Renal cortex interstitium (tissue), 11 donors: ENCODE data around the gene ARSI. TPM values are rescaled to one million over a fixed set of nuclear protein-coding genes. Genes with fewer than 3 reads are reported as not detected.

Experiments
- DNase-seq, 11 donors: peaks; one replicate each; pipeline ENCODE4 v3.0.0-alpha.2; 2013; ENCODE audit warnings: low read depth in 9 of 11, low spot score in 4 of 11; ENCODE audit errors: extremely low read depth in 1 of 11
- polyA plus RNA-seq, 3 donors: library from polyadenylated mRNA; unstranded; fragments of 120-200 nt; gene quantifications; one replicate each; pipeline ENCODE4 v1.2.1, GENCODE V29; 2013; ENCODE audit not compliant: insufficient read length in 3 of 3

Gene ARSI
- polyA plus RNA-seq, 3 donors, result 2.6 to 4.3 (median 2.8) TPM

DNA sequence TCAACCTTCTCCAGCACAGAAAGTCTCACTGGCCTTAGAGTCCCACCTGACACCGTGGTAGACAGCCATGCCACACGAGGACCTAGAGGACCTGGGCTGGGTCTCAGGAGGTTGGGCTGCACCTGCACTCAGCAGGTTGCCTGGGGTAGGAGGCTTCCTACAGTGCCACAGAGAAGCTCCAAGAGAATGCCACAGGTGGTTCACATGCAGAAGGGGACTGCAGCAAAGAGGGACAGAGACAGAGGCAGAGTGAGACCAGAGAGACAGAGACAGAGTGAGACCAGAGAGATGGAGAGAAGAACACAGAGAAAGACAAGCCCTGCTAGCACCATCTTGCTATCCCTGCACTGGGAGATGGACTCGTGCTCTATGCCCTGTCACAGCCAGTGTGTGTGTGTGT is 18.8 kb downstream of the ARSI start:
- no peak for DNase-seq

DNA sequence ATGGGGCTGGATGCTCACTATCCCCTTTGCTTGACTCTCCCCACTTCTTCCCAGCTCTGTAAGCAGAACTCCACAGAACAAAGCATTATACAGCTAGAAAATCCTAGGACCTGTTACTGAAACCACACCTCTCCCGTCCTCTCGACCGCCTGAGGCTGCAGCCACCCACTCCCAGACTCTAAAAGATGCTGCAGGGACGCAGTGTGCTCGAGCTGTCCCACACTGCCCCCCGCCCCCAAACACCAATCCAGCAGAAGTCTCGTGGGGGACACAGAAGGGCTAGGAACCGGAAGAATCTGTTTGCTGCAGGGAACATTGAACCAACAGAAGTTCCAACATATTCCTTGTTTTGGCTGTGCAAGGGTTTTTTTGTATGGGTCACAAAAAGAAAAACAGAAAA is 20.7 kb downstream of the ARSI start:
- DNase-seq, result no peak

- no peak for DNase-seq
Measured at GRCh38 chr5:150279330-150280020, 23.2 kb downstream of the ARSI start.

GRCh38 chr5:150278916-150279315 is 23.8 kb downstream of the ARSI start:
- no peak for DNase-seq

DNA sequence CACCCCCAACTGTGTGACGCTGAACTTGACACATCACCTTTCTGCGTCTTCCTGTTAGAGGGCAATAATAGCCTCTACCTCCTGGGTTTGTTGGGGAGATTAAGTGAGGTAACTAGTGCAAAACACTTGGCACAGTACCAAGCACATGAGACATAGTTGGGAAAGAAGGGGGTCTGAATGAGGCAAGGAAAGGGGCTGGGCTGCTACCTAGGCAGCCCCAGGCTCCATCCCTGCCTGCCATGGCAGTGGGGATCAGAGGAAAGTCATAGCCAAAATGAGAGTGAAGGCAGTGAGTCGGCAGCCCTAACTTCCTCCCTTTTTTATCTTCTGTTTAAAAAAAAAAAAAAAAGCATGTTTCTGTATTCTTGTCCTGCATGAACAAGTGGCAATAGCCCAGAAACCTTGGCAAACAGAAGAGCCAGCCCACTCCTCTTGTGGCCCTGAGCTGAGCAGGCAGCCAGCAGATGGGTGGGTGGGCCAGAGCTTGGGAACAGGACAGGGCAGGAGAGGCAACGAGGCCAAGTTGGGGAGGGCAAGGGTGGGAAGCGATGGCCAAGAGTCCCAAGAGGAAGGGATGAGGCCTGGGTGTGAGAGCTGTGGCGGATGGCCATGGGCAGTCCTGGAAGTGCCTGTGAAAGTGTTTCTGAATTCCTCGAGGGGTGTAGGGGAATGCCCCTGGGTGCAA is 24.5 kb downstream of the ARSI start:
- DNase-seq, result no peak

- DNase-seq, result no peak
Measured at GRCh38 chr5:150277043-150277442, 25.7 kb downstream of the ARSI start.

GRCh38 chr5:150274811-150275210 is 27.9 kb downstream of the ARSI start:
- DNase-seq, result no peak

GRCh38 chr5:150272531-150272930 is 30.2 kb downstream of the ARSI start:
- DNase-seq, result no peak

DNA sequence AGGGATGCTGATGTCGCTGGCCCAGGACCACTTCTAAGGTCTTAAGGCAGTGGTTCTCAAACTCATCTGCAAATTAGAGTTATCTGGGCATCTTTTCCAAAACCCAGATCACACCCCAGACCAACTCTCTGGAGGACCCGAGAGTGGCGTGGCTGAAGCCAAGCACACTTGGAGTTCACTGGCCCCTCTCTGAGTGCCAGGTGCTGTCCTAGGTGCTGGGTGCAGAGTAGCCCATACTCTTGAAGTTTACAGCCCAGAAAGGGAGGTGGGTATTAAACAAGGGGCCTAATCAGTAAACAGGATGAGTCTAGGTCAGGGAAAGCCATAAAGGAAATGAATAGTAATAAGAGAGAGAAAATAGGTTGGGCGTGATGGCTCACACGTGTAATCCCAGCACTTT is 30.8 kb downstream of the ARSI start:
- no peak for DNase-seq

GRCh38 chr5:150271296-150271692 is 31.4 kb downstream of the ARSI start:
- DNase-seq, result no peak

GRCh38 chr5:150270541-150271295 is 32.0 kb downstream of the ARSI start:
- no peak for DNase-seq

DNA sequence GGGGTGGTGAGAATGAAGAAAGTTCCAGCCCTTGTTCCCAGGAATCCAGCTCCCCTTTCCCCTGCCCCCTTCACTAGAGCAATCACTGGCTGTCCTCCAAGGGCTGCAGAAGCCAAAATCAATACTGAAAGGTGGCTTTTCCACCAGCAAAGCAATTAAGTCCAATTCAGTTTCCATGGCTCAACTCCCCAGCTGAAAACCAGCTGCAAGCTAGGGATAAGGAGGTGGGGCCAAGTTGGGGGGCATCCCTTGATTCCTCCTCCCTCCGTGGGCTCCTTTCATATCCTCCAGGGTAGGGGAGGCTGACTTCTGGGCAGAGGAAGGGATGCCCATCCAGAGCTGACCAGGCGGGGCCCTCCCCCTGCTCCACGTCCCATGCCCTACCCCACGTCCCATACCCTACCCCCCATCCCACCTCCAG is 35.8 kb downstream of the ARSI start:
- no peak for DNase-seq

DNA sequence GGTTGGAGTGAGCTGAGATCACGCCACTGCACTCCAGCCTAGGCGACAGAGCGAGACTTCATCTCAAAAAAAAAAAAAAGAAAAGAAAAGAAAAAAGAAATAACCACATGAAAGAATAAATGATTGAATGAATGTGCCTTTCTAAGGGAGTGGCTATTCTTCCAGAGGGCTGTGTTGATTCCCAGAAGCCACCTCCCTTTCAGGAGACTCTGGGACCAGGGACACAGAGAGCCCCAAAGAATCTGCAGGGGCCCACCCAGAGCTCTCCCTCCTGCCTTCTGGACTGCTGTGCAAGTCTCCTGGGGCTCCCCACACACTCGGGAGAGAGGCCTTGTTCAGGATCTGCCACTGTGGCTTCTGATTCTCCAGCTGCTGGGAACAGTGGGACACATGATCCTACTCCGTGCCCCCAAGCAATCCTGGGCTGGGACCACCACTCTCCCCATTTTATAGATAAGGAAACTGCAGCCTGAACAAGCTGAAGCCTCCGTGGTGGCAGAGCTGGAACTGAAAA is 36.8 kb downstream of the ARSI start:
- no peak for DNase-seq

GRCh38 chr5:150264667-150265603 is 37.8 kb downstream of the ARSI start:
- no peak for DNase-seq

DNA sequence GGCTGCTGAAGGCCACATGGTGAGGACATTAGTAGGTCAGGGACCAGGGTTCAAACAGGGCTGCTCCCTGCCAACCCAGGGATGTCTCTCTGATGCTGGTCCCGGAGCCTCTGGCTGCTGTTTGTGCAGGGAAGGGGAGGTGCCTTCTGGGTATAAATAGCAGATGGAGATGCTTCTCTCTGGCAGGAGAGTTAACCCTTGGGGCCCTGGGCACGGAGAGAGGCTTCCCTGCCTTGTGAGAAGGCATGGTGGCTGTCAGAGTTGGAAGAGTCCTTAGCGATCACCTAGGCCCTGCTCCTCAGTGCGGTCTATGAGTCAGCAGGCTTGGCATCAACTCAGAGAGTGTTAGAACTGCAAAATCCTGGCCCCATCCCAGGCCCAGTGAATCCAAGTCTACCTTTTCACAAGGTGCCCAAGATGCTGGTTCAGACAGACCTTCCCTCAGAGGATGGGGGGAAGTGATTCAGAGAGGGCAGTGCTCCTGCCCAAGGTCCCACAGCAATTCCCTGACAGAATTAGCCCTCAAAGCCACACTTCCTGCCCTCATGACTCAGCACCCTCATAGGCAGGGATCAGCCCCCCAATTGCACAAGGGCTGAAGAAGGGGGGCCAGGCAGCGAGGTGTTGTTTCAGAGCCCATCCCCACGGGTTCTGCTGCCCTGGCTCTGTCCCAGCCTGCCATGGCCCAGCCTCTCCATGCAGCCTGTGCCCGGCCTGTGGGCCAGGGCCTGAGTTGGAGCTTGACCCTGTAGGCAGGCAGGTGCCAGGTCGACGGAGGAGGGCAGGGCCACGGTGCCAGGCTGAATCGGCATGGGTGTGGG is 38.7 kb downstream of the ARSI start:
- no peak for DNase-seq

- no peak for DNase-seq
Measured at GRCh38 chr5:150263375-150263775, 39.3 kb downstream of the ARSI start.

DNA sequence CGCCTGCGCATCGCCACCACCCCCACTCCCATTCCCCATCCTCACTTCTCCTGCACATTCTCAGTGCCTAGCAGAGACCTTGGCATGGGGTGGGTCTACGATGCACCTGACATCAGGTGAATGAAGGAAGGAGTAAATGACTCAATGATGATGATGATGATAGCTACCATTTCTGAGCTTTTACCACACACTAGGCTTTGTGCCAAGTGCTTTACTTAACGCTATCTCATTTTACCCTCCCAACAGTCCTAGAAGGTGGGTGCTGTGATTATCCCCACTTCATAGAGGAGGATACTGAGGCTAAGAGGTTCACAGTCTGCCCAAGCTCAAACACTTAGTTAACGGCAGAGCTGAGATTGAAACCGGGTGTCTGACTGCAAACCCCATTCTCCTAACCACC is 40.2 kb downstream of the ARSI start:
- DNase-seq, result no peak

GRCh38 chr5:150261231-150261630 is 41.5 kb downstream of the ARSI start:
- DNase-seq, result no peak
